Testis (tissue), 2 donors: ENCODE measurements around the gene TMEM41A.

Source experiments
- POLR2A ChIP-seq: fragments of 450-650 bp; IDR thresholded peaks from one replicate; pipeline ENCODE4 v1.6.1; 2017; ENCODE audit warnings: antibody characterized with exemption, mild to moderate bottlenecking, moderate library complexity
- TF ChIP-seq, protein P1 (sequence below), 3 experiments: fragments of 450-650 bp in 2 of 3; fragments of 200-600 bp in 1 of 3; sonication (generic) in 1 of 3; IDR thresholded peaks; one replicate each; pipeline ENCODE4 v1.5.1; 2016 to 2019; ENCODE audit warnings: antibody characterized with exemption in 3 of 3, mild to moderate bottlenecking in 2 of 3, moderate library complexity in 1 of 3

DNA sequence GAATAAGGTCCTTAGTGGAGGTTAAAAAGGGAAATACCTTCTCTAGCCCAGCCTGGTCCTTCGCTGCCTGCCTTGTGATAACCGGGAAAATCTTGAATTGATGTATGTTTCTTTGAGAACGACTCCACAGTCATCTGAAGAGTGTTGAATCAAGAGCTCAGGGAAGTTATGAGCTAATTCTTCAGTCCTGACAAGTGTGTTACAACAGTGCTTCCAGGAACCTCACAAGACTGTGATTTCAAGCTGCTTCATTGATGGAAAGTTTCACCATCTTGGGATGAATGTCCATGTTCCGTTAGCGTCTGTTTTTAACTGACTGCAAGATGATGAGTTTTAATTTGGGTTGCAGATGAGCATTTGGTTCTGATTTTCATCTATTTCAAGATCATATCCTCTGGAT lies 12.4 kb downstream of the TMEM41A start:
- TF ChIP-seq, protein P1, sequence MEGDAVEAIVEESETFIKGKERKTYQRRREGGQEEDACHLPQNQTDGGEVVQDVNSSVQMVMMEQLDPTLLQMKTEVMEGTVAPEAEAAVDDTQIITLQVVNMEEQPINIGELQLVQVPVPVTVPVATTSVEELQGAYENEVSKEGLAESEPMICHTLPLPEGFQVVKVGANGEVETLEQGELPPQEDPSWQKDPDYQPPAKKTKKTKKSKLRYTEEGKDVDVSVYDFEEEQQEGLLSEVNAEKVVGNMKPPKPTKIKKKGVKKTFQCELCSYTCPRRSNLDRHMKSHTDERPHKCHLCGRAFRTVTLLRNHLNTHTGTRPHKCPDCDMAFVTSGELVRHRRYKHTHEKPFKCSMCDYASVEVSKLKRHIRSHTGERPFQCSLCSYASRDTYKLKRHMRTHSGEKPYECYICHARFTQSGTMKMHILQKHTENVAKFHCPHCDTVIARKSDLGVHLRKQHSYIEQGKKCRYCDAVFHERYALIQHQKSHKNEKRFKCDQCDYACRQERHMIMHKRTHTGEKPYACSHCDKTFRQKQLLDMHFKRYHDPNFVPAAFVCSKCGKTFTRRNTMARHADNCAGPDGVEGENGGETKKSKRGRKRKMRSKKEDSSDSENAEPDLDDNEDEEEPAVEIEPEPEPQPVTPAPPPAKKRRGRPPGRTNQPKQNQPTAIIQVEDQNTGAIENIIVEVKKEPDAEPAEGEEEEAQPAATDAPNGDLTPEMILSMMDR (IDR thresholded peaks at IDR 0.05) = no peak
- TF ChIP-seq POLR2A = no peak
